Upper lobe of left lung (tissue), 6 donors: ENCODE data around the gene ENO3. TPM values are rescaled to one million over a fixed set of nuclear protein-coding genes. Genes with fewer than 3 reads are reported as not detected.

ENCODE experiments used
- ATAC-seq, 2 donors: fragments of 200-7000 bp; cut with Tn5 transposase; one replicate each; pipeline ENCODE4 v1.9.1; 2022; ENCODE audit warnings: mild to moderate bottlenecking in 2 of 2, moderate library complexity in 2 of 2; ENCODE audit not compliant: low FRiP score in 2 of 2
- DNase-seq, 2 donors: peaks; one replicate each; pipeline ENCODE4 v3.0.0-alpha.2; 2019 to 2020
- H3K27ac ChIP-seq, 4 donors: fragments of 200-600 bp; sonication (generic); one replicate each; pipeline ENCODE4 v1.5.1; 2016 to 2019
- H3K27me3 ChIP-seq, 4 donors: fragments of 200-600 bp; sonication (generic); one replicate each; pipeline ENCODE4 v1.5.1; 2017 to 2019
- H3K36me3 ChIP-seq, 4 donors: fragments of 200-600 bp; sonication (generic); one replicate each; pipeline ENCODE4 v1.5.1; 2016 to 2019
- H3K4me1 ChIP-seq, 4 donors: fragments of 200-600 bp; sonication (generic); one replicate each; pipeline ENCODE4 v1.5.1; 2018 to 2019
- H3K4me3 ChIP-seq, 4 donors: fragments of 200-600 bp; sonication (generic); one replicate each; pipeline ENCODE4 v1.5.1; 2017 to 2019; ENCODE audit warnings: mild to moderate bottlenecking in 2 of 4, moderate library complexity in 1 of 4
- H3K9me3 ChIP-seq, 4 donors: fragments of 200-600 bp; sonication (generic); one replicate each; pipeline ENCODE4 v1.5.1; 2018 to 2019
- EP300 ChIP-seq, 4 donors: sonication (generic); formaldehyde crosslinking; IDR thresholded peaks; one replicate each; pipeline ENCODE4 v1.5.1; 2017; ENCODE audit warnings: antibody characterized with exemption in 4 of 4, control low read depth in 2 of 4
- POLR2A ChIP-seq, 4 donors: fragments of 450-650 bp; IDR thresholded peaks; one replicate each; pipeline ENCODE4 v1.5.1; 2016 to 2017; ENCODE audit warnings: antibody characterized with exemption in 4 of 4, mild to moderate bottlenecking in 2 of 4
- POLR2AphosphoS5 ChIP-seq, 2 donors: sonication (generic); formaldehyde crosslinking; IDR thresholded peaks; one replicate each; pipeline ENCODE4 v1.5.1; 2017; ENCODE audit warnings: antibody characterized with exemption in 2 of 2
- WGBS, 2 donors: methylation state at CpG; one replicate each; pipeline ENCODE4 v1.1.5; 2017 to 2018; 5-methylcytosine and 5-hydroxymethylcytosine counted together
- total RNA-seq, 6 donors: library from RNA; depleted of rRNA in 4 of 6; stranded (reverse); fragments of >200 nt in 4 of 6; gene quantifications; one replicate each; pipeline versions ENCODE4 v1.1.0 to v1.2.1, GENCODE V29; 2016 to 2021
- TF ChIP-seq, protein P1 (sequence below), 6 experiments: fragments of 450-650 bp in 4 of 6; fragments of 200-600 bp in 2 of 6; sonication (generic) in 2 of 6; IDR thresholded peaks; one replicate each; pipeline ENCODE4 v1.5.1; 2016 to 2019; ENCODE audit warnings: antibody characterized with exemption in 6 of 6
- donor health status: DM: no; HTN: no; CAD: no; lungs with moderate emphysema.
- donor health status: DM: no; HTN: yes; CAD: no; lungs with severe emphysema.

ENO3 gene
- total RNA-seq, 6 donors from 2014 or later: 4.3 to 49.2 (median 10.6) TPM

DNA sequence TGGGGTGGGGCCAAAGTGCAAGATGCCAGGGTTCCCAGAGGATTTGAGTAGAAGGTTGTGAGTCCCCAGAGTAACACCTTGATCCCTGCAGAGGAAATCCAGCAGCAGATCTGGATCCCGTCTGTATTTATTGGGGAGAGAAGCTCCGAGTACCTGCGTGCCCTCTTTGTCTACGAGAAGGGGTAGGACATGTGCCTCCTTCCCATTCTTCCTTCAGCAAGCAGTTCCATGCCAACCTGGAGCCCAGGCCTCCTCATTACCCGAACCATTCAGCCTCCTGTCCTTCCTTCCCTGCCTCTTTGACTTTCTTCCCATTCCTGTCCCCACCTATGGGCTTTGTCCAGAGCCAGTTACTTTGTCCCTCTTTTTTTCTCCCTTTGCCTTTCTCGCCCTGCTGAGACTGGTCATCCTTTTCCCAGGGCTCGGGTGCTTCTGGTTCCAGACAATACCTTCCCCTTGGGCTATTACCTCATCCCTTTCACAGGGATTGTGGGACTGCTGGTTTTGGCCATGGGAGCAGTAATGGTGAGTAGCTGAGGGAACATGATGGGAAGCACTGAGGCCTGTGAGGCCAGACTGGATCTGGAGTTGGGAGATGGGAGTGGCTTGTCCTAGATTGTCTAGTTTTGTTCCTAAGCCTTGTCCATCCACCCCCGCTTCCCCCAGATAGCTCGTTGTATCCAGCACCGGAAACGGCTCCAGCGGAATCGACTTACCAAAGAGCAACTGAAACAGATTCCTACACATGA lies 8.0 kb upstream of the ENO3 start:
- Histone ChIP-seq H3K9me3 (no peaks in the 10 kb centered on the region), H3K4me1 (peaks cover 64 to 83% (median 71%) of the 10 kb centered on the region in 4 donors), H3K27me3 (no peaks in the 10 kb centered on the region), H3K27ac (peak overlapping the region in 3 of 4 donors; percentile 97 to 100 (median 99)), H3K4me3 (no peak overlapping the region), H3K36me3 (peaks cover 10 to 55% (median 43%) of the 10 kb centered on the region in 4 donors)
- DNase-seq (no peak), ATAC-seq (no peak)
- TF ChIP-seq EP300 (IDR thresholded peaks at IDR 0.05) (no peak), POLR2AphosphoS5 (IDR thresholded peaks at IDR 0.05) (no peak), POLR2A (IDR thresholded peaks at IDR 0.05) (no peak)
- TF ChIP-seq, protein P1, sequence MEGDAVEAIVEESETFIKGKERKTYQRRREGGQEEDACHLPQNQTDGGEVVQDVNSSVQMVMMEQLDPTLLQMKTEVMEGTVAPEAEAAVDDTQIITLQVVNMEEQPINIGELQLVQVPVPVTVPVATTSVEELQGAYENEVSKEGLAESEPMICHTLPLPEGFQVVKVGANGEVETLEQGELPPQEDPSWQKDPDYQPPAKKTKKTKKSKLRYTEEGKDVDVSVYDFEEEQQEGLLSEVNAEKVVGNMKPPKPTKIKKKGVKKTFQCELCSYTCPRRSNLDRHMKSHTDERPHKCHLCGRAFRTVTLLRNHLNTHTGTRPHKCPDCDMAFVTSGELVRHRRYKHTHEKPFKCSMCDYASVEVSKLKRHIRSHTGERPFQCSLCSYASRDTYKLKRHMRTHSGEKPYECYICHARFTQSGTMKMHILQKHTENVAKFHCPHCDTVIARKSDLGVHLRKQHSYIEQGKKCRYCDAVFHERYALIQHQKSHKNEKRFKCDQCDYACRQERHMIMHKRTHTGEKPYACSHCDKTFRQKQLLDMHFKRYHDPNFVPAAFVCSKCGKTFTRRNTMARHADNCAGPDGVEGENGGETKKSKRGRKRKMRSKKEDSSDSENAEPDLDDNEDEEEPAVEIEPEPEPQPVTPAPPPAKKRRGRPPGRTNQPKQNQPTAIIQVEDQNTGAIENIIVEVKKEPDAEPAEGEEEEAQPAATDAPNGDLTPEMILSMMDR (IDR thresholded peaks at IDR 0.05): no peak
- WGBS, 2 donors: 79 to 80% methylated on average over 13 of the region's 13 CpGs

DNA sequence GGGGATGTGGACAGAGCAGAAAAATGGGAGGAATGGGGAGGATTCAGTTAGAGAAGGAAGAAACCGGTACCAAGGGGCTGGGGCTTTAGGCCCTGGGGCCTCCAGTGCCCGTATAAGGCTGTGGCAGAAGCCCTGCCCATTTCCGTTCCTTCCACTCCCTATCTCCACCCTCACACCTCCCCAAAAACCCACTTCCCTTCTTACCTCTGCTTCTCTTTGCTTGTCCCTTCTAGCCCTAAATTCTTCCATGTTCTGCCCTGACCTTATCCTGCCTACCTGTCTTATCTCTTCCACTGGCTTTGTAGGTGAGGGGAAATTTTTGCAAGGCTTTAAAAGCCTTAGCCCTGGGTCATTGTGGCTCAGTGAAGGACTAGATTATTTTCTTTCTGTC lies 6.8 kb upstream of the ENO3 start:
- DNase-seq (peak in 1 of 2 donors; percentile 63), ATAC-seq (no peak)
- Histone ChIP-seq H3K36me3 (peaks cover 10 to 48% (median 42%) of the 10 kb centered on the region in 4 donors), H3K4me1 (peaks cover 54 to 71% (median 60%) of the 10 kb centered on the region in 4 donors), H3K27me3 (no peaks in the 10 kb centered on the region), H3K9me3 (no peaks in the 10 kb centered on the region), H3K4me3 (peak overlapping the region in 2 of 4 donors; percentile 4 to 98), H3K27ac (peak overlapping the region; percentile 97 to 100 (median 98))
- no peak for TF ChIP-seq EP300 (IDR thresholded peaks at IDR 0.05)
- 46 to 52% methylated on average over 3 of the region's 3 CpGs for WGBS, 2 donors

DNA sequence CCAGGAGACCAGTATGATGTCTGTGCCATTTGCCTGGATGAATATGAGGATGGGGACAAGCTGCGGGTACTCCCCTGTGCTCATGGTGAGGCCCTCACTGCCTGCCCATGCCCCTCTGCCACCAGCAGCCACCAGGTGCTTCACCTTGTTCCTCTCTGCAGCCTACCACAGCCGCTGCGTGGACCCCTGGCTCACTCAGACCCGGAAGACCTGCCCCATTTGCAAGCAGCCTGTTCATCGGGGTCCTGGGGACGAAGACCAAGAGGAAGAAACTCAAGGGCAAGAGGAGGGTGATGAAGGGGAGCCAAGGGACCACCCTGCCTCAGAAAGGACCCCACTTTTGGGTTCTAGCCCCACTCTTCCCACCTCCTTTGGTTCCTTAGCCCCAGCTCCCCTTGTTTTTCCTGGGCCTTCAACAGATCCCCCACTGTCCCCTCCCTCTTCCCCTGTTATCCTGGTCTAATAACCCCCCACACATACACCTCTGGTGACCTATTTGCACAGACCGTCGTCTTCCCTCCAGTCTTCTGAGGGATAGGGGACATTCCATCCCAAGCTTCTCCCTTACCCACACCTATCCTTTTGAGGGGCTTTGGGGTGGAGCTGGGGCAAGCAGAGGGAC lies 6.3 kb upstream of the ENO3 start:
- ATAC-seq: no peak
- peak overlapping the region in 2 of 4 donors; percentile 4 to 98 for H3K4me3 ChIP-seq
- TF ChIP-seq, protein P1 (IDR thresholded peaks at IDR 0.05): no peak
- TF ChIP-seq POLR2AphosphoS5 (IDR thresholded peaks at IDR 0.05) (no peak), POLR2A (IDR thresholded peaks at IDR 0.05) (no peak), EP300 (IDR thresholded peaks at IDR 0.05) (no peak)
- peaks cover 10 to 48% (median 42%) of the 10 kb centered on the region in 4 donors for H3K36me3 ChIP-seq
- DNase-seq: no peak
- peaks cover 52 to 68% (median 59%) of the 10 kb centered on the region in 4 donors for H3K4me1 ChIP-seq
- peak overlapping the region; percentile 97 to 100 (median 98) for H3K27ac ChIP-seq
- H3K27me3 ChIP-seq: no peaks in the 10 kb centered on the region
- no peaks in the 10 kb centered on the region for H3K9me3 ChIP-seq
- WGBS, 2 donors: 50 to 56% methylated on average over 8 of the region's 8 CpGs

DNA sequence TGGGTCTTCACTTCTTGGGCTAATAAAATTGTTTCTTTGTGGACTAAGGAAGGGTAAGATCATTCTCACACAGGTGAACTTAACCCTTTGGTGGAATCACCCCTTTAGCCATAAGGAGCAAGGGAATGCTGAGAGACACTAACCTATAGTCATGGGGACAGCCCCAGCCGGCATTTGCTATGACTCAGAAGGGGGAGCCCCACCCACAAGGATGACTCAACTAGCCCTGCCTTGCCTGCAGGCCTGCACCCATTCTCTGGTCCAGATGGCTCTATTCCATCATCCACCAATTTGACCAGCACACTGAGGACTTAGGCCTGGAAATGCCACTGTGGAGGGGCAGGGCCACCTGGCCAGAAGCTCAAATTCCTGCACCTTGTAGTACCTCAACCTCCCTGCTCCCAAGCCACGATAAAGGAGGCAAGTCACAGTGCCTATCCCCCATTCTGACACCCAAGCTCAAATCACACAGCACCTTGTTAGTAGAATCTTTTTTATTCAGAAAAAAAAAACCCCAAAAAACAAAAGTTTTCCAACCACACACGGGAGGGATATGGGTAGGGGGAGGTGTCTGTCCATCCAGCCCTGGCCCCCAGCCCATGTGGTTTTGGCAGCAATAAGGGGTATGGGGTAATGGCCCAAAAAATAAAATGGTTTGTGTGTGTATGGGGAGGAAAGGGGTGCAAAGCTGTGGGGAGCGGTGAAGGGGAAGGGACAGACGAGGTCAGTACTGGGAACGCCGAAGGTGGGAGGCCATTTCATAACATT lies 5.6 kb upstream of the ENO3 start:
- DNase-seq (peak in 1 of 2 donors; percentile 90), ATAC-seq (peak; percentile 44 to 49)
- peaks cover 55 to 75% (median 64%) of the 10 kb centered on the region in 4 donors for H3K4me1 ChIP-seq
- no peaks in the 10 kb centered on the region for H3K27me3 ChIP-seq
- TF ChIP-seq POLR2A (IDR thresholded peaks at IDR 0.05) (peak in 1 of 4 donors; percentile 12), POLR2AphosphoS5 (IDR thresholded peaks at IDR 0.05) (peak; percentile 24 to 67), EP300 (IDR thresholded peaks at IDR 0.05) (no peak)
- TF ChIP-seq, protein P1 (IDR thresholded peaks at IDR 0.05): no peak
- peak overlapping the region; percentile 1 to 100 (median 96) for H3K4me3 ChIP-seq
- 36 to 39% methylated on average over 7 of the region's 7 CpGs for WGBS, 2 donors
- peaks cover 10 to 48% (median 42%) of the 10 kb centered on the region in 4 donors for H3K36me3 ChIP-seq
- peak overlapping the region; percentile 97 to 100 (median 98) for H3K27ac ChIP-seq
- no peaks in the 10 kb centered on the region for H3K9me3 ChIP-seq

DNA sequence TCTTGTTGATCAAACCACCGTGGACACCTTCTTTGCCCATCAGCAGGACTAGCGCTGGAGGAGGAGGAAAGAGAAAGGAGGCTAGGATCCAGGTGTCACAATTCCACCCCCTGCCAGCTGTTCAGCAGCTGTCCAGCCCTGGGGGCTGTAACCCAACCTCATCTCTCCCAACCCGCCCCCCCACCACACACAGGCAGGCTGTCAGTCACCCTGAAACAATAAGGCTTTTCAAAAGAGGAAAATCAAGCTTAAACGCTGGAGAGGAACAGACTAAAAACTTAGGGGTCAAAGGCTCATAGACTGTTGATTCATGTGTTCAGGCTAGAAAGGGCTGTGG lies 5.0 kb upstream of the ENO3 start:
- TF ChIP-seq, protein P1 (IDR thresholded peaks at IDR 0.05): no peak
- TF ChIP-seq POLR2AphosphoS5 (IDR thresholded peaks at IDR 0.05): no peak
- TF ChIP-seq EP300 (IDR thresholded peaks at IDR 0.05): no peak
- no peak for TF ChIP-seq POLR2A (IDR thresholded peaks at IDR 0.05)
- no peak for ATAC-seq
- H3K4me3 ChIP-seq: peak overlapping the region in 3 of 4 donors; percentile 95 to 100 (median 98)
- H3K27ac ChIP-seq: peak overlapping the region; percentile 97 to 100 (median 98)
- H3K36me3 ChIP-seq: peaks cover 10 to 48% (median 42%) of the 10 kb centered on the region in 4 donors
- WGBS, 2 donors: 31 to 39% methylated on average over 4 of the region's 4 CpGs
- no peaks in the 10 kb centered on the region for H3K9me3 ChIP-seq
- H3K4me1 ChIP-seq: peaks cover 57 to 77% (median 67%) of the 10 kb centered on the region in 4 donors
- DNase-seq: no peak
- H3K27me3 ChIP-seq: no peaks in the 10 kb centered on the region
